Gastroesophageal sphincter (tissue), 3 donors: ENCODE results near the gene PRAC1.

Experiments
- CTCF ChIP-seq, 4 experiments: fragments of 200-600 bp in 2 of 4; fragments of 450-650 bp in 2 of 4; sonication (generic) in 1 of 4; IDR thresholded peaks; one replicate each; pipeline ENCODE4 v1.5.1; 2017 to 2019; ENCODE audit warnings: antibody characterized with exemption in 4 of 4, mild to moderate bottlenecking in 2 of 4, moderate library complexity in 2 of 4
- POLR2AphosphoS5 ChIP-seq: sonication (generic); formaldehyde crosslinking; IDR thresholded peaks from one replicate; pipeline ENCODE4 v1.6.1; 2017; ENCODE audit warnings: antibody characterized with exemption

DNA sequence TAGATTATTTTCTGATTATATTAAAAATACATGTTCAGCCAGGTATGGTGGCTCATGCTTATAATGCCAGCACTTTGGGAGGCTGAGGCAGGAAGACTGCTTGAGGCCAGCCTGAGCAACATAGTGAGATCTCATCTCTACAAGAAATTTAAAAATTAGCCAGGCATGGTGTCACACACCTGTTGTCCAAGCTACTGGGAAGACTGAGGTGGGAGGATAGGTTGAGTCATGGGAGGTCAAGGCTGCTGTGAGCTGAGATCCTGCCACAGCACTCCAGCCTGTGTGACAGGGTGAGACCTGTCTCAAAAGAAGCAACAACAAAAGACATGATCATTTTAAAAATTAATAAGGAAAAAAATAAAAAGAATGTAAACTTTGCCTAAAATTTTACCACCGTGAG is 40.7 kb downstream of the PRAC1 start:
- TF ChIP-seq CTCF (IDR thresholded peaks at IDR 0.05) (no peak), POLR2AphosphoS5 (no peak)
